AG04450 (cell line): Measurements from ENCODE around the gene CYP4F2. TPM values are rescaled to one million over a fixed set of nuclear protein-coding genes. Genes with fewer than 3 reads are reported as not detected.
"Not testable (repeated sequence)": the region's sequence is repeated elsewhere in the genome, so short reads cannot be mapped to it uniquely, and the experiment has no call there.

Source experiments
- CTCF ChIA-PET: fragments of 300-600, 350-600 bp; formaldehyde crosslinking; extraction: SDS; loops from one replicate; lab custom pipeline; 2022; ENCODE audit warnings: antibody characterized with exemption, inconsistent platforms; lab: Charles Lee
- POLR2A ChIA-PET: fragments of 350-600 bp; formaldehyde crosslinking; extraction: SDS; loops from one replicate; lab custom pipeline; 2021; ENCODE audit warnings: antibody characterized with exemption, inconsistent platforms; lab: Yijun Ruan, JAX
- DNase-seq: peaks from one replicate; pipeline ENCODE4 v3.0.0-alpha.2; 2011; ENCODE audit warnings: low read depth, low spot score
- H3K27ac ChIP-seq: one replicate; pipeline ENCODE4 v1.5.1; 2012; ENCODE audit warnings: low read depth, low read length, control low read depth
- H3K27me3 ChIP-seq: one replicate; pipeline ENCODE4 v1.6.0; 2012; ENCODE audit warnings: low read length; ENCODE audit not compliant: control insufficient read depth, insufficient read depth
- H3K4me3 ChIP-seq: 2 replicates; pipeline ENCODE4 v1.5.1; 2011; ENCODE audit warnings: mild to moderate bottlenecking, low read depth, low read length, control low read depth
- H3K9me3 ChIP-seq: 2 replicates; pipeline ENCODE4 v1.5.1; 2012; ENCODE audit warnings: low read length; ENCODE audit not compliant: control insufficient read depth, insufficient read depth
- CTCF ChIP-seq: IDR thresholded peaks from 2 replicates; pipeline ENCODE4 v1.5.1; 2011; ENCODE audit warnings: low read depth, low read length, control low read depth, inconsistent platforms
- polyA plus RNA-seq: library from polyadenylated mRNA; depleted of rRNA; stranded (reverse); fragments of >200 nt; gene quantifications from 2 replicates; pipeline ENCODE4 v1.2.3, GENCODE V29; 2011

The CYP4F2 gene
- polyA plus RNA-seq, 1 experiment: not detected

GRCh38 chr19:15902254-15902653 lies 4.4 kb upstream of the CYP4F2 start:
- Histone ChIP-seq H3K9me3 (peaks cover 7% of the 10 kb centered on the region; the same call in 1 of the 2 replicates), H3K27me3 (no peaks in the 10 kb centered on the region), H3K27ac (no peak overlapping the region), H3K4me3 (no peak overlapping the region)
- TF ChIP-seq CTCF: no peak
- CTCF ChIA-PET: no interaction called here
- POLR2A ChIA-PET: no interaction called here
- no peak for DNase-seq

GRCh38 chr19:15900504-15900903 lies 2.6 kb upstream of the CYP4F2 start:
- TF ChIP-seq CTCF: no peak
- Histone ChIP-seq H3K4me3 (no peak overlapping the region), H3K9me3 (peaks cover 7% of the 10 kb centered on the region; the same call in 1 of the 2 replicates), H3K27ac (no peak overlapping the region), H3K27me3 (no peaks in the 10 kb centered on the region)
- CTCF ChIA-PET: no interaction called here
- POLR2A ChIA-PET: no interaction called here
- DNase-seq: no peak

- CTCF ChIA-PET, H3K9me3 ChIP-seq, POLR2A ChIA-PET: not testable (repeated sequence)
These were observed 2.2 kb upstream of the CYP4F2 start for GRCh38 chr19:15900032-15900431.

GRCh38 chr19:15899561-15899960 lies 1.7 kb upstream of the CYP4F2 start:
- CTCF ChIA-PET, POLR2A ChIA-PET: not testable (repeated sequence)

More at GRCh38 chr19:15900032-15900431, 2.2 kb upstream of the CYP4F2 start:
- not testable (repeated sequence) for H3K27me3 ChIP-seq, H3K27ac ChIP-seq, H3K4me3 ChIP-seq, DNase-seq

GRCh38 chr19:15897026-15897737 lies 692 bp downstream of the CYP4F2 start:
- Histone ChIP-seq H3K4me3 (no peak overlapping the region), H3K27ac (no peak overlapping the region), H3K9me3 (peaks cover 7% of the 10 kb centered on the region; the same call in 1 of the 2 replicates), H3K27me3 (no peaks in the 10 kb centered on the region)
- CTCF ChIA-PET: no interaction called here
- POLR2A ChIA-PET: no interaction called here
- DNase-seq: no peak
- no peak for TF ChIP-seq CTCF

More at GRCh38 chr19:15899561-15899960, 1.7 kb upstream of the CYP4F2 start:
- H3K9me3 ChIP-seq, DNase-seq, H3K27me3 ChIP-seq, H3K4me3 ChIP-seq, H3K27ac ChIP-seq: not testable (repeated sequence)

GRCh38 chr19:15895876-15896430 lies 1.9 kb downstream of the CYP4F2 start:
- no peak for DNase-seq
- TF ChIP-seq CTCF: no peak
- ChIA-PET POLR2A (no interaction called here), CTCF (no interaction called here)
- no peaks in the 10 kb centered on the region for H3K27me3 ChIP-seq
- no peak overlapping the region for H3K4me3 ChIP-seq
- no peak overlapping the region for H3K27ac ChIP-seq
- peaks cover 7% of the 10 kb centered on the region; the same call in 1 of the 2 replicates for H3K9me3 ChIP-seq
